B cell (primary cell): ENCODE measurements around the gene DLK1. TPM values are rescaled to one million over a fixed set of nuclear protein-coding genes. Genes with fewer than 3 reads are reported as not detected.

Experiments
- ATAC-seq: fragments of 200-7000 bp; cut with Tn5 transposase; one replicate; pipeline ENCODE4 v1.10.0; 2021; ENCODE audit warnings: low read depth, mild to moderate bottlenecking, moderate number of reproducible peaks, moderate library complexity
- CTCF ChIA-PET: fragments of 350-600 bp; sonication (Branson Sonifier 250); formaldehyde crosslinking; loops from one replicate; lab custom pipeline; 2021; ENCODE audit warnings: antibody characterized with exemption, inconsistent platforms; lab: Charles Lee
- POLR2A ChIA-PET: fragments of 350-600 bp; sonication (Branson Sonifier 250); formaldehyde crosslinking; loops from one replicate; lab custom pipeline; 2021; ENCODE audit warnings: antibody characterized with exemption; lab: Charles Lee
- DNase-seq: peaks from one replicate; pipeline ENCODE4 v3.0.0; 2013
- H2AFZ ChIP-seq: 2 replicates; pipeline ENCODE4 v1.6.1; 2012; ENCODE audit warnings: mild to moderate bottlenecking, low read depth, low read length; ENCODE audit not compliant: insufficient read depth, poor library complexity, severe bottlenecking
- H3K27ac ChIP-seq, 2 donors: 1 replicate in 1 of 2; 2 replicates in 1 of 2; pipeline ENCODE4 v1.5.1; 2012 to 2013; ENCODE audit warnings: low read length in 2 of 2, mild to moderate bottlenecking in 2 of 2, moderate library complexity in 1 of 2
- H3K27me3 ChIP-seq, 4 experiments: fragments of 200-600 bp in 1 of 4; sonication (generic) in 1 of 4; replicated peaks in 1 of 4; 1 replicate in 2 of 4; 2 replicates in 2 of 4; pipeline versions ENCODE4 v1.6.1 to v1.7.0; 2013 to 2016; ENCODE audit warnings: low read length in 3 of 4, mild to moderate bottlenecking in 2 of 4, mixed read lengths in 1 of 4, moderate library complexity in 1 of 4; ENCODE audit not compliant: insufficient read depth in 4 of 4, control insufficient read depth in 3 of 4; ENCODE audit errors: control extremely low read depth in 1 of 4
- H3K36me3 ChIP-seq, 2 experiments: replicated peaks in 1 of 2; 1 replicate in 1 of 2; 2 replicates in 1 of 2; pipeline versions ENCODE4 v1.6.1 to v1.7.1; 2013; ENCODE audit warnings: low read length in 1 of 2; ENCODE audit not compliant: insufficient read depth in 2 of 2, control insufficient read depth in 1 of 2; ENCODE audit errors: control extremely low read depth in 1 of 2, extremely low read depth in 1 of 2
- H3K4me1 ChIP-seq, 2 donors: fragments of 200-600 bp in 1 of 2; sonication (generic) in 1 of 2; 1 replicate in 1 of 2; 2 replicates in 1 of 2; pipeline versions ENCODE4 v1.5.1 to v1.6.1; 2013 to 2017; ENCODE audit warnings: low read length in 2 of 2; ENCODE audit not compliant: control insufficient read depth in 2 of 2, insufficient read depth in 2 of 2
- H3K4me2 ChIP-seq: replicated peaks from 2 replicates; pipeline ENCODE3; 2012; ENCODE audit warnings: mild to moderate bottlenecking, low read depth, low read length; ENCODE audit not compliant: poor library complexity, severe bottlenecking
- H3K4me3 ChIP-seq, 5 experiments: fragments of 200-600 bp in 1 of 5; sonication (generic) in 1 of 5; 1 replicate in 3 of 5; 2 replicates in 2 of 5; pipeline versions ENCODE4 v1.5.1 to v1.7.0; 2011 to 2016; ENCODE audit warnings: low read length in 4 of 5, mild to moderate bottlenecking in 4 of 5, low read depth in 2 of 5, control low read depth in 1 of 5, moderate library complexity in 1 of 5; ENCODE audit not compliant: insufficient read depth in 1 of 5; ENCODE audit errors: control extremely low read depth in 1 of 5, extremely low read depth in 1 of 5
- H3K79me2 ChIP-seq: fragments of 200-600 bp; sonication (generic); one replicate; pipeline ENCODE4 v1.6.0; 2016; ENCODE audit warnings: low read length; ENCODE audit not compliant: control insufficient read depth, insufficient read depth
- H3K9ac ChIP-seq: fragments of 200-600 bp; sonication (generic); 2 replicates; pipeline ENCODE4 v1.6.1; 2017; ENCODE audit warnings: mild to moderate bottlenecking, low read length, moderate library complexity
- H3K9me3 ChIP-seq, 3 donors: one replicate each; pipeline versions ENCODE4 v1.6.1 to v1.7.1; 2013; ENCODE audit warnings: low read length in 2 of 3; ENCODE audit not compliant: control insufficient read depth in 2 of 3, insufficient read depth in 1 of 3; ENCODE audit errors: control extremely low read depth in 1 of 3
- H4K20me1 ChIP-seq: 2 replicates; pipeline ENCODE4 v1.6.0; 2012; ENCODE audit warnings: mild to moderate bottlenecking, low read length; ENCODE audit not compliant: insufficient read depth, control insufficient read depth, poor library complexity, severe bottlenecking
- H3K27ac Mint-ChIP-seq: one replicate; pipeline ENCODE4 v1.8.0; 2021; ENCODE audit warnings: mixed read lengths
- H3K27me3 Mint-ChIP-seq: one replicate; pipeline ENCODE4 v1.8.0; 2021; ENCODE audit warnings: mixed read lengths
- H3K4me1 Mint-ChIP-seq: one replicate; pipeline ENCODE4 v1.8.0; 2021; ENCODE audit warnings: mixed read lengths
- H3K4me3 Mint-ChIP-seq: one replicate; pipeline ENCODE4 v1.8.0; 2021; ENCODE audit warnings: mixed read lengths
- H3K9me3 Mint-ChIP-seq: one replicate; pipeline ENCODE4 v1.8.0; 2022; ENCODE audit warnings: mixed read lengths; ENCODE audit not compliant: insufficient read depth
- CTCF ChIP-seq: fragments of 200-600 bp; IDR thresholded peaks from one replicate; pipeline ENCODE4 v1.8.0; 2022; ENCODE audit warnings: antibody characterized with exemption, mild to moderate bottlenecking
- EZH2 ChIP-seq: IDR thresholded peaks from 2 replicates; pipeline ENCODE4 v1.6.1; 2012; ENCODE audit warnings: borderline replicate concordance, low read depth, mild to moderate bottlenecking, moderate library complexity, low read length; ENCODE audit not compliant: insufficient read depth, poor library complexity, severe bottlenecking
- WGBS: methylation state at CpG from one replicate; pipeline ENCODE4 v1.1.5; 2013; ENCODE audit warnings: missing lambda C conversion rate; ENCODE audit not compliant: insufficient coverage; 5-methylcytosine and 5-hydroxymethylcytosine counted together
- intact Hi-C: fragments of 100-400 bp; cut with micrococcal nuclease; formaldehyde crosslinking; loops from one replicate; pipeline ENCODE4 v1.10.0; 2022
- polyA plus RNA-seq: library from polyadenylated mRNA; depleted of rRNA; stranded (reverse); fragments of >200 nt; gene quantifications from 2 replicates; pipeline ENCODE4 v1.2.3, GENCODE V29; 2012
- total RNA-seq, 2 donors: library from RNA; stranded (reverse); fragments of 120-200 nt in 1 of 2; gene quantifications; 1 replicate in 1 of 2; 2 replicates in 1 of 2; pipeline versions ENCODE4 v1.2.3 to v1.2.4, GENCODE V29; 2013 to 2022

The DLK1 gene
- total and polyA plus RNA-seq, 2 donors (not counting 1 experiment from before 2014, with no cell fraction given): not detected

- Histone ChIP-seq H3K9ac (no peak overlapping the region), H3K27me3 (peaks cover 0 to 15% (median 2%) of the 10 kb centered on the region in 4 experiments), H3K4me1 (peaks cover 7 to 8% of the 10 kb centered on the region in 2 donors), H3K4me3 (no peak overlapping the region), H3K79me2 (no peaks in the 10 kb centered on the region), H2AFZ (no peak overlapping the region), H4K20me1 (no peaks in the 10 kb centered on the region), H3K4me2 (no peak overlapping the region), H3K36me3 (no peaks in the 10 kb centered on the region), H3K9me3 (peaks cover 0 to 27% (median 0%) of the 10 kb centered on the region in 3 donors), H3K27ac (no peak overlapping the region)
- H3K4me3 Mint-ChIP-seq: no peak overlapping the region
- DNase-seq (no peak), ATAC-seq (no peak)
- intact Hi-C loops: no loop called here
- ChIA-PET POLR2A (no interaction called here), CTCF (interaction anchor here (1.5 kb wide), 1 partner anchor 9 kb away, joined by 4 read pairs; no protein-coding TSS in a partner anchor)
- peaks cover 34% of the 10 kb centered on the region for H3K27me3 Mint-ChIP-seq
- H3K4me1 Mint-ChIP-seq: peaks cover 10% of the 10 kb centered on the region
- no peak overlapping the region for H3K27ac Mint-ChIP-seq
- 39% methylated on average over 45 of the region's 59 CpGs for WGBS
- TF ChIP-seq CTCF (peak; percentile 43), EZH2 (no peak)
- no peaks in the 10 kb centered on the region for H3K9me3 Mint-ChIP-seq
These were observed 17.1 kb upstream of the DLK1 start for GRCh38 chr14:100709289-100710284.

- Mint-ChIP-seq H3K9me3 (no peaks in the 10 kb centered on the region), H3K4me1 (peaks cover 10% of the 10 kb centered on the region), H3K27ac (no peak overlapping the region), H3K4me3 (no peak overlapping the region), H3K27me3 (peaks cover 34% of the 10 kb centered on the region)
- Histone ChIP-seq H3K36me3 (no peaks in the 10 kb centered on the region), H3K9me3 (peaks cover 0 to 30% (median 0%) of the 10 kb centered on the region in 3 donors), H3K9ac (no peak overlapping the region), H2AFZ (no peak overlapping the region), H3K27me3 (peaks cover 0 to 17% (median 2%) of the 10 kb centered on the region in 4 experiments), H3K4me3 (no peak overlapping the region), H4K20me1 (no peaks in the 10 kb centered on the region), H3K27ac (no peak overlapping the region), H3K79me2 (no peaks in the 10 kb centered on the region), H3K4me2 (no peak overlapping the region), H3K4me1 (peaks cover 7 to 8% of the 10 kb centered on the region in 2 donors)
- intact Hi-C loops: no loop called here
- ATAC-seq (no peak), DNase-seq (no peak)
- ChIA-PET CTCF (interaction anchor here (1.5 kb wide), 1 partner anchor 10 kb away, joined by 4 read pairs; no protein-coding TSS in a partner anchor), POLR2A (no interaction called here)
- TF ChIP-seq EZH2: no peak
- TF ChIP-seq CTCF: no peak
- WGBS: 60% methylated on average over 1 of the region's 12 CpGs
These were observed 16.3 kb upstream of the DLK1 start for GRCh38 chr14:100710391-100710790.
